Testis (tissue), 5 donors: ENCODE results near the gene CENPX. TPM values are rescaled to one million over a fixed set of nuclear protein-coding genes. Genes with fewer than 3 reads are reported as not detected.

ENCODE experiments used
- DNase-seq: peaks from one replicate; pipeline ENCODE4 v3.0.0-alpha.2; 2019
- H3K27ac ChIP-seq, 2 donors: fragments of 200-600 bp; sonication (generic); one replicate each; pipeline ENCODE4 v1.5.1; 2019
- H3K27me3 ChIP-seq: fragments of 200-600 bp; sonication (generic); one replicate; pipeline ENCODE4 v1.5.1; 2019
- H3K36me3 ChIP-seq: fragments of 200-600 bp; sonication (generic); one replicate; pipeline ENCODE4 v1.5.1; 2017; ENCODE audit warnings: low read depth; ENCODE audit errors: missing control alignments
- H3K4me1 ChIP-seq: fragments of 200-600 bp; sonication (generic); one replicate; pipeline ENCODE4 v1.5.1; 2019
- H3K4me3 ChIP-seq, 2 donors: fragments of 200-600 bp; sonication (generic); one replicate each; pipeline ENCODE4 v1.5.1; 2017 to 2019
- H3K9me3 ChIP-seq: fragments of 200-600 bp; sonication (generic); one replicate; pipeline ENCODE4 v1.5.1; 2017
- POLR2A ChIP-seq: fragments of 450-650 bp; IDR thresholded peaks from one replicate; pipeline ENCODE4 v1.6.1; 2017; ENCODE audit warnings: antibody characterized with exemption, mild to moderate bottlenecking, moderate library complexity
- WGBS, 2 donors: methylation state at CpG; one replicate each; pipeline ENCODE4 v1.1.5; 2018; 5-methylcytosine and 5-hydroxymethylcytosine counted together
- intact Hi-C: fragments of 100-400 bp; cut with DNase I; formaldehyde crosslinking; loops from one replicate; pipeline ENCODE4 v1.15.1; 2023; ENCODE audit warnings: low total_unique reads
- long read RNA-seq, 2 donors: transcript quantifications; one replicate each; lab custom pipeline, GENCODE V29; 2026
- polyA plus RNA-seq: library from polyadenylated mRNA; stranded (reverse); fragments of 350-450 nt; fragmentation: Illumina TruSeq; extraction: RNeasy Lipid Tissue Mini Kit (QIAGEN cat#74804); gene quantifications from one replicate; pipeline ENCODE4 v1.2.3, GENCODE V29; 2014; ENCODE audit warnings: low read depth, low replicate concordance; ENCODE audit not compliant: insufficient read depth
- total RNA-seq, 2 donors: library from RNA; depleted of rRNA; stranded (reverse); fragments of >200 nt; gene quantifications; one replicate each; pipeline ENCODE4 v1.2.3, GENCODE V29; 2016
- TF ChIP-seq, protein P1 (sequence below), 3 experiments: fragments of 450-650 bp in 2 of 3; fragments of 200-600 bp in 1 of 3; sonication (generic) in 1 of 3; IDR thresholded peaks; one replicate each; pipeline ENCODE4 v1.5.1; 2016 to 2019; ENCODE audit warnings: antibody characterized with exemption in 3 of 3, mild to moderate bottlenecking in 2 of 3, moderate library complexity in 1 of 3

The CENPX gene
- total RNA-seq, result 10 to 100 TPM; 43.5 to 51.8 TPM
- polyA plus RNA-seq, result 43.0 TPM
- long read RNA-seq, donor 1, transcript CENPX-201 (4 exons, 751 nt), result minor isoform, 12 of 33 reads
- long read RNA-seq, donor 1, transcript CENPX-202 (5 exons, 805 nt), result major isoform, 16 of 33 reads
- long read RNA-seq, donor 1, partial matches to known transcripts, result 0 of 33 reads
- long read RNA-seq, donor 1, other reads (novel, unspliced or antisense), result 0 of 33 reads
- long read RNA-seq, donor 2, transcript CENPX-202 (5 exons, 805 nt), result minor isoform, 10 of 22 reads
- long read RNA-seq, donor 2, transcript CENPX-201 (4 exons, 751 nt), result major isoform, 11 of 22 reads
- long read RNA-seq, donor 2, partial matches to known transcripts, result 0 of 22 reads
- long read RNA-seq, donor 2, other reads (novel, unspliced or antisense), result 0 of 22 reads

DNA sequence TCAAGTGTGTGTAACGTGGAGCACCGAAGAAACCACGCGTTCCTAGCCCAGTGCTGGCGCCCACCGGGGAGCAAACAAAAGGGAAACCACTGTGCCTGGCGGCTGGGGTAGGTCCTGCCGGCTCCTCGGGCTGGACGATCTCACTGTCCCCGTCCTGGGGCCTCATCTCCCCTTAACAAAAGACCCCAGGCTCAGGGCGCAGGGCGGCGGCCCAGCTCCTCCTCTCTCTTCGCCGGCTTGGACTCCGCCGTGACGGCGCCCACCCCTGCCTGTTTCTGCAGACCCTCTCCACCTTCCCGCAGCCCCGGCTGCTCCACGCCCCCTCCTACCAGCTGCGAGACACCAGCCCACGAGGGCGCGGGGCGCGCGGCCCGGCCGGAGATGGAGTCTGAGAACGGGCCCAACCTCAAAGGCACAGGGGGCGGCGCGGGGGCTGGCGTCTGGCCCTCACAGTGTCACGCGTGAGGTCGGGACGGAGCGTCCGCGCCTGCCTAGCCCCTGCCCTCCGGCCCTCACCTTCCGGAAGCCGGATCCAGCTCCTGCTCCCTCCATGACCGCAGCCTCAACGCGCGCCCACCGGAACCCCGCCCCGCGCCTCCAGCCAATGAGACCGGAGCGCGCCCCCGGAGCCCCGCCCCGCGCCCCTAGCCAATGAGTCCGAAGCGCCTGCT, at the start of gene CENPX:
TSS of gene CENPX (minus strand) at position 569 of the 671 bp plus-strand sequence. CDS start at position 552, 17 bp downstream.
- Histone ChIP-seq H3K36me3 (no peaks in the 10 kb centered on the region), H3K4me1 (peaks cover 19% of the 10 kb centered on the region), H3K9me3 (no peaks in the 10 kb centered on the region), H3K27me3 (no peaks in the 10 kb centered on the region), H3K4me3 (peak within 1 kb of the TSS; percentile 69 to 71), H3K27ac (peak within 1 kb of the TSS in 1 of 2 donors; percentile 36)
- no peak for TF ChIP-seq POLR2A
- TF ChIP-seq, protein P1, sequence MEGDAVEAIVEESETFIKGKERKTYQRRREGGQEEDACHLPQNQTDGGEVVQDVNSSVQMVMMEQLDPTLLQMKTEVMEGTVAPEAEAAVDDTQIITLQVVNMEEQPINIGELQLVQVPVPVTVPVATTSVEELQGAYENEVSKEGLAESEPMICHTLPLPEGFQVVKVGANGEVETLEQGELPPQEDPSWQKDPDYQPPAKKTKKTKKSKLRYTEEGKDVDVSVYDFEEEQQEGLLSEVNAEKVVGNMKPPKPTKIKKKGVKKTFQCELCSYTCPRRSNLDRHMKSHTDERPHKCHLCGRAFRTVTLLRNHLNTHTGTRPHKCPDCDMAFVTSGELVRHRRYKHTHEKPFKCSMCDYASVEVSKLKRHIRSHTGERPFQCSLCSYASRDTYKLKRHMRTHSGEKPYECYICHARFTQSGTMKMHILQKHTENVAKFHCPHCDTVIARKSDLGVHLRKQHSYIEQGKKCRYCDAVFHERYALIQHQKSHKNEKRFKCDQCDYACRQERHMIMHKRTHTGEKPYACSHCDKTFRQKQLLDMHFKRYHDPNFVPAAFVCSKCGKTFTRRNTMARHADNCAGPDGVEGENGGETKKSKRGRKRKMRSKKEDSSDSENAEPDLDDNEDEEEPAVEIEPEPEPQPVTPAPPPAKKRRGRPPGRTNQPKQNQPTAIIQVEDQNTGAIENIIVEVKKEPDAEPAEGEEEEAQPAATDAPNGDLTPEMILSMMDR (IDR thresholded peaks at IDR 0.05), result no peak
- 1% methylated on average over 30 to 55 of the region's 64 CpGs for WGBS, 2 donors
- no peak for DNase-seq
- intact Hi-C loops, result loop anchor here (5.0 kb wide), 1 partner anchor 60 kb away; the partner anchor contains the start of gene NOTUM

- Histone ChIP-seq H3K9me3 (no peaks in the 10 kb centered on the region), H3K27me3 (no peaks in the 10 kb centered on the region), H3K27ac (no peak overlapping the region), H3K36me3 (no peaks in the 10 kb centered on the region), H3K4me3 (no peak overlapping the region), H3K4me1 (peaks cover 8% of the 10 kb centered on the region)
- intact Hi-C loops, result no loop called here
- no peak for TF ChIP-seq POLR2A
- TF ChIP-seq, protein P1 (IDR thresholded peaks at IDR 0.05), result no peak
- no peak for DNase-seq
Observed at GRCh38 chr17:82070611-82071010, 47.9 kb upstream of the CENPX start.

DNA sequence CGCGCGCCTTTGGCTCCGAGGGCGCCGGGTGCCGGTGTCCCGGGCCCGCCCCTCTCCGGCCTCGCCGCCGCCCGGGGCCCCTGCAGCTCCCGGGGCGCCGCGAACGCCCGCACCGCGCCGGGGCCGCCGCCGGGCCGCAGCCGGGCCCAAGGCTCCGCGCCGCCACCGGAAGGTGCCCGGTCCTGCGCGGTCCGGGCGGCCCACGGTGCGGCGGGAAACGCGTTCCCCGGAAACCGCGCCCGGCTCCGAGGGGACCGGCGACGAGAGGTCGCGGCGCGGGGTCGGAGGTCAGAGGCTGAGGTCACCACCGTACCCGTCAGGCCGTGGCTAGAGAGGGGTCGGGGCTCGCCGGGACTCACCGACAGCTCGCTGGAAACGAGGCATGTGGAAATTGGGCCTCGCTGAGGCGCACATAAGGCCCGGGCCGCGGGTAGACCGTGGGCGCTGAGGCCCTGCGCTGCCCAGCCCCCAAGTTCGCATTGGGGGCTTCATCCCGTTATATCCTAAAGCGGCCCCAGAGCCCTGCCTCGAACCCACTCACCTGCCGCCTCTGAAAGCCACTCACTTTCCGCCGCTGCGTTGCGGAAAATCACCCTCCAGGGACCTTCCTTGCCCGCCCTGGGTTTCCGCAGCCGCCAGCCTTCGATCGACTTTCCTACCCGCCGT, 43.1 kb upstream of the CENPX start, which contains the start of gene DUS1L:
TSS of gene DUS1L (minus strand) at position 167 of the 666 bp plus-strand sequence. CDS start 745 bp downstream, outside the sequence.
- WGBS, 2 donors, result 19 to 33% methylated on average over 19 to 31 of the region's 88 CpGs
- TF ChIP-seq, protein P1 (IDR thresholded peaks at IDR 0.05), result no peak
- no peak for TF ChIP-seq POLR2A
- intact Hi-C loops, result no loop called here
- Histone ChIP-seq H3K27ac (peak within 1 kb of the TSS; percentile 67 to 85), H3K9me3 (no peaks in the 10 kb centered on the region), H3K27me3 (no peaks in the 10 kb centered on the region), H3K4me1 (peaks cover 19% of the 10 kb centered on the region), H3K36me3 (no peaks in the 10 kb centered on the region), H3K4me3 (peak within 1 kb of the TSS; percentile 68 to 83)
- peak; percentile 38 for DNase-seq

DNA sequence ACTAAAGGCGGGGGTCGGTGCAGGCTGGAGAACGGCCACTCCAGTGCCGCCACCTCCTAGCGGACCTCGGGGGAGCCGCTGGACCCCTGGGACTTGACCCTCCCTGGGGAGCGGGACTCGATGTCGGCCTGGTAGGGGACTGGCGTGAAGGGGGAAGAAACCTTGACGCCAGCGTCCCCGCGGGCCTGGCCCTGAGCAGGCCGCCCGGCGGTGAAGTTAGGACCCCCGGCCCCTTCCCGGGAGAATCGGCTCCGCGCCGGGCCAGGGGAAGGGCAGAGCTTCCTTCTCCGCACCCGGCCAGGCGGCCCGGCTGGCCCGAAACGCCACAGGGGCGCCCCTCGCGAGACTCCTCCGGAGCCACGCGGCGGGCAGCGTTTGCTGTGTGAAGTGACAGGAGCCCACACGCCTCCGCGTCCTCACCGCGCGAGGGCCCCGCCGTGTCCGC, 42.5 kb upstream of the CENPX start:
- Histone ChIP-seq H3K36me3 (no peaks in the 10 kb centered on the region), H3K4me1 (peaks cover 19% of the 10 kb centered on the region), H3K27me3 (no peaks in the 10 kb centered on the region), H3K9me3 (no peaks in the 10 kb centered on the region), H3K27ac (peak overlapping the region in 1 of 2 donors; percentile 55), H3K4me3 (peak overlapping the region; percentile 68 to 83)
- DNase-seq, result no peak
- intact Hi-C loops, result no loop called here
- WGBS, 2 donors, result 1% methylated on average over 30 of the region's 47 CpGs; no CpG with 5 or more reads in 1 of the 2 donors
- no peak for TF ChIP-seq POLR2A
- TF ChIP-seq, protein P1 (IDR thresholded peaks at IDR 0.05), result no peak
